Stimulated activated naive CD8-positive, alpha-beta T cell treated with anti-CD3 and anti-CD28 coated beads, Interleukin-15, Interleukin-2, amounts not matched to agents 100 ng/mL and 50 ng/mL, for 24 hours (primary cell): Measurements from ENCODE around the gene NR2E1.

Experiments
- H3K27ac Mint-ChIP-seq: one replicate; pipeline ENCODE4 v1.8.0; 2021; ENCODE audit warnings: mild to moderate bottlenecking, mixed read lengths
- H3K27me3 Mint-ChIP-seq: one replicate; pipeline ENCODE4 v1.8.0; 2021; ENCODE audit warnings: mixed read lengths
- H3K36me3 Mint-ChIP-seq: one replicate; pipeline ENCODE4 v1.8.0; 2021; ENCODE audit warnings: low read depth, mixed read lengths
- H3K4me1 Mint-ChIP-seq: one replicate; pipeline ENCODE4 v1.8.0; 2021; ENCODE audit warnings: low read depth, mixed read lengths
- H3K4me3 Mint-ChIP-seq: one replicate; pipeline ENCODE4 v1.8.0; 2021; ENCODE audit warnings: mild to moderate bottlenecking, mixed read lengths
- H3K9me3 Mint-ChIP-seq: one replicate; pipeline ENCODE4 v1.8.0; 2021; ENCODE audit warnings: mixed read lengths

Gene NR2E1

DNA sequence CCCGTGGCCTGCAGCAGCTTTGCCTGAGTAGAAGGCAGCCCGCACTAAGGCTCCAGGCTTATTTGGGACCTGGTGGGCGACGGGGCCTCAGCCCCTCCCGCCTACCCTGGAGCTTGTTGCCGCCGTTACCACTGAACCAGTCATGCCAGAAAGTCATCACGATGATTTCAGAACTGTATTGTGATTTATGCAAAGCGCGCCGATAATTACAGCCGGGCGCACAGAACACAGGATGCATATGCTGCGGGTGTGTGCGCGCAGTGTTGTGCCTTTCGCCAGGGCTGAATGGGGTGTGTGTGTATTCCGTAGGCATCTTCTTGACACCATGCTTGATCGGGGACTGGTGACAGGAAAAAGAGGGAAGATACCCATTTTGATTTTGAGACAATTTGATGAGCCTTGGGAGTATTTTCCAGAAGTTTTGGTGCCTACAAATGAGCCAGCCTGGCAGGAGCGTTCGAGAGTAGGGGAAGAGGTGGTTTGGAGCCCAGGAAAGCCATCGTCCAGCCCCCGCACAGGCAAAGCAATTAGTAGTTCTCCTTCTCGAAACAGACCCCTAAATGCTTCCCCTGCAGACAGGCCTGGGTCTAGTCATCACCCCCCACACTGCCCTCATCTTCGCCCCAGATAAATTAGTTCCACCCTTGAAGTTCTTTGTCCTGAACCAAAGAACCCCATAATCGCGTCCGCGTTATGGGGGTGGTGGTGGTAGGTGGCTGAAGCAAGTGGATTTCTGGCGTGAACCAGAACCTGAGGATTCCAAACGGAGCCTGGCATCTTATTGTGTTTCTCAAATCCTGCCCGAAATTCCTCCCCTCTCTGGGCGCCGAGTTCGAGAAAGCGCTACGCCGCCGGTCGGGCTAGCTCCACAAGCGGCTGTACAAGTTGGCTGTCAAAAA lies 1.9 kb upstream of the NR2E1 start:
- peaks cover 40% of the 10 kb centered on the region for H3K4me1 Mint-ChIP-seq
- H3K36me3 Mint-ChIP-seq = no peaks in the 10 kb centered on the region
- H3K9me3 Mint-ChIP-seq = no peaks in the 10 kb centered on the region
- H3K4me3 Mint-ChIP-seq = no peak overlapping the region
- H3K27ac Mint-ChIP-seq = peak overlapping the region; percentile 52
- H3K27me3 Mint-ChIP-seq = peaks cover 91% of the 10 kb centered on the region

DNA sequence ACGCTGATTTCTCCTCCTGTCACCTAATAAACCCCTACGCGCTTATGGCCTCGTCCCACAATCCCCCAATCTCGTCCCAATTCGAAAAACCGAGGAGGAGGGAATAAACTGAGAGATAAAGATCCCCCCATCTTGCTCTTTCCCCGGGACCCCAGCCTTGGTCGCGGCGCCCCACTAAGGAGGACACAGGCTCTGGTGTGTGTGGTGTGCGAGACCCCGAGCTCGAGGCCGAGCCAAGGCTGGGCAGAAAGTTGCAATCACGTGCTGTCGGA lies 1.3 kb upstream of the NR2E1 start:
- no peaks in the 10 kb centered on the region for H3K9me3 Mint-ChIP-seq
- no peak overlapping the region for H3K27ac Mint-ChIP-seq
- peaks cover 91% of the 10 kb centered on the region for H3K27me3 Mint-ChIP-seq
- peaks cover 45% of the 10 kb centered on the region for H3K4me1 Mint-ChIP-seq
- no peak overlapping the region for H3K4me3 Mint-ChIP-seq
- no peaks in the 10 kb centered on the region for H3K36me3 Mint-ChIP-seq

DNA sequence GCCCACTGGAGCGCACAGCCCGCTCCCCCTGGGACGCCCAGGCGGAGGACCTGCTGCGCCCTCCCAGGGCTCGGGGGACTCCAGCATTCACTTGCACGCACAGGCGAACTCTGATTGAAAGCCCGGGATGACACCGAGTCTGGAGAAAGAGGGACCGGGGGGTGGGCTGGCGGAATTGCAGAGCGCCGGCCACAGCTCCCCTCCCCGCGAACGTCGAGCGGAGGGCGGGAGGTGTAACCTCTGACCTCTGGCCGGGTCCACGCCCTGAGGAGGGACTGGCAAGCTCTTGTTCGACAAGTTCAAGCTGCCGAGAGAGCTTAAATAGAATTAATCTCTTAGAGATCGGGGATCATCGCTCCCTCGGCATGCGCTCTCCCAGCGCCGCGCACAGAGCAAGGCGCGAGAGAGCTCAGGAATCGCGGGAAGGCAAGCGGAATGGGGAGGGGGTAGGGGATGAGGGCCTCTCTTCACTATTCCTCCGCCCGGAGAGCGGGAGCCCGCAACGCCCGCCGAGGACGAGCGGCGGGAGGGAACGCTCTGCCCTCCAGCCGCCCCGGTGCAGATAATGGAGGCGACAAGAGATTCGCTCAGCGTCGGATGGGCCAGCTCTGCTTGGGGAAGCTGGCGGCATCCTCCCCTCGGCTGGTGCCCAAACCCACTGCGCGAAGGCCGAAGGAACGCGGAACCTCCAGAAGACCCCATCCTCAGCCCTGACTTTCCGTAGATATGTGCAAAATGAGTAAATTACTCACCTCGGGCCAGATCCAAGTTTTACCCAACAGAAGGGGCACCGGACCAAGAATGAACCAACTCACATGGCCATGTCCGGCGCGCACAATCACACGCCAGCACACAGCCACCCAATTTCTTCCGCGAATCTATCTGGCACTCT lies 761 bp upstream of the NR2E1 start:
- peaks cover 91% of the 10 kb centered on the region for H3K27me3 Mint-ChIP-seq
- peaks cover 45% of the 10 kb centered on the region for H3K4me1 Mint-ChIP-seq
- H3K36me3 Mint-ChIP-seq = no peaks in the 10 kb centered on the region
- peak overlapping the region; percentile 32 for H3K27ac Mint-ChIP-seq
- H3K9me3 Mint-ChIP-seq = no peaks in the 10 kb centered on the region
- H3K4me3 Mint-ChIP-seq = peak overlapping the region; percentile 36

DNA sequence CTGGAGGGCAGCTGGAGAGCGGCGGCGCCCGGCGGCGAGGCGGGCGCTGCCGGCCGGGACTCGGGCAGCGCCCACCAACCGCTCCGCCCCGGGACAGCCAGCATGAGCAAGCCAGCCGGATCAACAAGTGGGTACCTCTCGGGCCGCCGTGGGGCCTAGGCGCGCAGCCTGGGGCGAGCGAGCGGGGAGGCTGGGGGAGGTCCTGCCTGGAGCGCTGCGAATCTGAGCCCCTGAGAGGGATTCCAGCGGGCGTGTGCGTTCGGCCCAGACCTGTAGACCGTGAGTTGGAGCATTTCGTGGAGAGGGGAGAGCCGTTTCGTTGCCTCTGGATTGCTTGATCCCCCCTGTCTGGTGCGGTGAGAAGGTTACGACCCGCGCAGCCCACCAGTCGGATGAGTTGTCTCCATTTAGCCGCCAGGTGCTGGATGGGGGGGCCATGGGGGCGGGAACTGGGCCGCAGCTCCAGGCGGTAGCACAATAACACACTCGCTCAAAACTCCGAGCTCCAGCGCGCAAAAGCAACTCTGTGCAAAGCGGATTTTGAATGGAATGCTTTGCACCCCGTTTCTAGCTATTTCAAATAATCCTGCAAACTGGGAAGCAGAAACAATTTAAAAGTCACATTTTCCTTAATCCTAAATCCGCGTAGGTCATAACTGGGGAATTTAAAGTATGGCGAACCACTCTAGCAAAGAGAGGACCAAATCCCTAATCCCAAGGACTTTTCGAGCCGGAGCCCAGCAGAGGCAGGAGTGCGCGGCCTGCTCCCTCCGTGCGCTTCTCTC lies 1.0 kb downstream of the NR2E1 start:
- peaks cover 56% of the 10 kb centered on the region for H3K4me1 Mint-ChIP-seq
- H3K27me3 Mint-ChIP-seq = peaks cover 91% of the 10 kb centered on the region
- no peaks in the 10 kb centered on the region for H3K36me3 Mint-ChIP-seq
- H3K9me3 Mint-ChIP-seq = no peaks in the 10 kb centered on the region
- peak overlapping the region; percentile 62 for H3K4me3 Mint-ChIP-seq
- no peak overlapping the region for H3K27ac Mint-ChIP-seq

DNA sequence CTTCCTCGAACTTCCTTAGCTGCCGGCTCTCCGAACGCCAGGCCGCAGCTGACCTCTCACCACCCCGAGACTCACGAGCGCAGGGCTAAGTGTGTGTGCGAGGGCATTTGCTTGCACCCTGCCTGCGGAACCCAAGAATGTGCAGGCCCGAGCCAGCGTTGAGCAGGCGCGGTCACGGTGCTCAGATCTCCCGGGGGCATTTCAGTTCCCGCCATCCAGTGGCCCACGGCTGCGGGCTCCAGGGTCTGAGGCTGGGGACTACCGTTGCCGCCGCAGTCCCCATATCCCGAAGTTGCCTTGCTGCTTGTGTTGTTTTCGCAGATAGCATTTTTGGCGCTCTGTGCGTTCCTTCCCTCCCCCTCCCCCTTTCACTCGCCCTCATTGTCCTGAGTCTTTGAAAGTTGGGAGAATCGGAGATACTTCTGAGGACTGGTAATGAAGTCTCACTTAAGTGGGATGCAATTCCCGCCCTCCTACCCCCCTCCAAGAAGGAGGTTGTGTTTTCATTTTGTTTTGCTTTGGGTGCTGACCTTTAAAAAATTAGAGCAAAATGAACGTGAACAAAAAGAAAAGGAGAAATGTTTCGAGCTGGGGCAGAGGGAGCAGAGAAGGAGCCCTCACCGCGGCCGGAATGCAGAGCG lies 1.7 kb downstream of the NR2E1 start:
- no peak overlapping the region for H3K27ac Mint-ChIP-seq
- H3K4me3 Mint-ChIP-seq = peak overlapping the region; percentile 62
- H3K9me3 Mint-ChIP-seq = no peaks in the 10 kb centered on the region
- peaks cover 56% of the 10 kb centered on the region for H3K4me1 Mint-ChIP-seq
- peaks cover 91% of the 10 kb centered on the region for H3K27me3 Mint-ChIP-seq
- no peaks in the 10 kb centered on the region for H3K36me3 Mint-ChIP-seq

DNA sequence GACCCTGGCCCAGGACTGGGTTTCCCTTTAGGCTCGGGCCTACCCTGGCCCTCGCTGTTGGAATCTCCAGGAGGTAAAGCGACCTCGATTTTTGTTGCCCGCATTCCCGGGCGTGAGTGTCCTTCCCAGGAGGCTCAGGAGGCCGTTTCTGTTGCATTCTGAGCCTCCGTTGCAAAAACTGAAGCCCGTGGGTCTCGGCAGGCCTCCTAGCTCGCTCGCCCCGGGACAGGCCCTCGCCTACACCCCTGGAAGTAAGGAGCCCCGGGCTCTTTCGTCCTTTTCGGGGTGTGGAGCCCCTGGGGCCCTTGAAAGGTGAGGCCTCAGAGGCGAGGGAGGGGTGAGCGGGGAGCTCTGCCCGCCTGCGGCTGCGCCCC lies 2.3 kb downstream of the NR2E1 start:
- Mint-ChIP-seq H3K9me3 (no peaks in the 10 kb centered on the region), H3K27me3 (peaks cover 91% of the 10 kb centered on the region), H3K4me1 (peaks cover 56% of the 10 kb centered on the region), H3K27ac (no peak overlapping the region), H3K4me3 (peak overlapping the region; percentile 62), H3K36me3 (no peaks in the 10 kb centered on the region)

DNA sequence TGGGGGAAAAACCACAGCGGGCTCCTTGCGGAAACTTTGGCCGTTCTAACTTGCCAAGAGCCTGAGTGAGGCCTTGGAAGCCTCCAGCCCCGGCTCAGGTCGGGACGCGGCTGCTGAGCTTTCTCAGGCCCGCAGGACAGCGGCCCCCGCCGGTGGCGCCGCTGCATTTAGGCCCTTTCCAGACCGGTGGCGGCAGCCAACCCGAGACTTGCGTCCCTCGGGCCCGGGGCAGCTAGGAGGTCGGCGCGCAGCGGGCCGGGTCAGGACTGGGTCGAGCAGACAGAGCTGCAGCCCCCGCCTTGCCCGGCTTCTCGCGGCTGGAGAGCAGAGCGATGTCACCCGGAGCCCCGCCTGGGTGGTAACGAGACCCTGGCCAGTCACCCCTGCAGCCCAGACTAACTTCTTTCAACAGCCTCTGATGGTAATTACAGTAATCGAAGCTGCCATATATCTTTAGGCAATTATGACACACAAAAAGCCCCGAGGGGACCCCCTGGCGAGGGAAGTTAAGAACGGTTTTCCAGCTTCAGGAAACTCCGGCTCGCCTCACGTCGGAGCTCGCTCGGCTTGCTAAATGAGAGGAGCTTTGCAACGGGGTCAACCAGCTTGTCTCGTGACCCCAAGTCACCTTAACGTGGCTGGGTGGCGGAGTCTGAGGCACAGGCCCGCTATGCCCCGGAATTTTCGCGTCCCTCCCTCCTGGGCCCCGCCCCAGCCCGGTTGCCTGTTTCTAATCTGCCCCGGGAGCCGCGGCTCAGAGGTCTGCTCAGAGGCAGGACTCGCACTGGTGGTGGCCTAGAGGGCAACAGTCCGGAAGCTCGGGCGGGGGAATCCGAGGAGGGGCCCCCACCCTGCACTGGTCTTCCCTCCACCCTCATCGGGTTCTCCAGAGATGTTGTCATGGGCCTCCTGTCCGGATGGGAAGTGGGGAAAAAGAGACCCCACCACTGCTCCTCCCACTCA lies 3.0 kb downstream of the NR2E1 start:
- H3K27ac Mint-ChIP-seq = no peak overlapping the region
- H3K4me1 Mint-ChIP-seq = peaks cover 54% of the 10 kb centered on the region
- H3K9me3 Mint-ChIP-seq = no peaks in the 10 kb centered on the region
- H3K27me3 Mint-ChIP-seq = peaks cover 90% of the 10 kb centered on the region
- H3K36me3 Mint-ChIP-seq = no peaks in the 10 kb centered on the region
- H3K4me3 Mint-ChIP-seq = peak overlapping the region; percentile 65

DNA sequence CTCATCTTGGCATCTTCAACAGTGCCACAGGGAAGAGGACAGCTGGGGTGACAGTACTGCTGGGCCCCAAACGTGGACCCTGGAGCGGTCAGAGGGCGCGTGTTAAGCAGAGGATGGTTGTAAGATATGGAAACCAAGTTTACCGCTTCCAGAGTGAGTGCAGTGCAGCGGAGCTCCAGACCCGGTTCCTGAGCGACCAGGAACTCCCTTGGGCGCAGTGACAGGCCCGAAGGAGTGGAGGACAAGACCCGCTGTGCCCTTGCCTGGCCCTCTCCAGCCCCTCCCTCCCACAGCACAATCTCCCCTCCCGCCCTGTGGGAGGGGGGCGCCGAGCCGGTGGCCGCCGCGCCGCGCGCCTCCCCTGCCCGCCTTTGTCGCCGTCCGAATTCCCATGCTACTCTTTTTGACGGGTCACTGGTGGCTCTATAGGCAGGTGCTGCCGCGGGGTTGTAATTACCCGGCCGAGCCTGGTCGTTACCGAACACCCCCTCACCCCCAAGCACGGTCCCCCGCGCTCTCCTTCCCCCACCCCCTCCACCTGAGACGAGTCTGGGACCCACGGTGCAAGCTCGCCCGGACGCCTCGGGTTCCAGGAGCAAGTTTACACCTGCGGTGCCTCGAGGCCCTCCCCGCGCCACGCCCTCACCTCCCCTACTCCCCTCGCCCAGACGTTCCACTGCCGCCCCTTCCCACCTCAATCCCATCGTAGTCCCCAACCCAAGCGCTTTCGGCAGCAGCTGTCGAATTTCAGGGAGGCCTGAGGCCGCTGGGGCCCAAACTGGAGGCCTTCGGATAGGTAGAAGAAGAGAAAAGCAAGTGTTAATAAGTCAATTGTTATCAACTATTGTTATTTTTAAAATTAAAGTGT lies 3.9 kb downstream of the NR2E1 start:
- Mint-ChIP-seq H3K36me3 (no peaks in the 10 kb centered on the region), H3K27me3 (peaks cover 87% of the 10 kb centered on the region), H3K4me1 (peaks cover 51% of the 10 kb centered on the region), H3K27ac (no peak overlapping the region), H3K9me3 (no peaks in the 10 kb centered on the region), H3K4me3 (peak overlapping the region; percentile 65)

DNA sequence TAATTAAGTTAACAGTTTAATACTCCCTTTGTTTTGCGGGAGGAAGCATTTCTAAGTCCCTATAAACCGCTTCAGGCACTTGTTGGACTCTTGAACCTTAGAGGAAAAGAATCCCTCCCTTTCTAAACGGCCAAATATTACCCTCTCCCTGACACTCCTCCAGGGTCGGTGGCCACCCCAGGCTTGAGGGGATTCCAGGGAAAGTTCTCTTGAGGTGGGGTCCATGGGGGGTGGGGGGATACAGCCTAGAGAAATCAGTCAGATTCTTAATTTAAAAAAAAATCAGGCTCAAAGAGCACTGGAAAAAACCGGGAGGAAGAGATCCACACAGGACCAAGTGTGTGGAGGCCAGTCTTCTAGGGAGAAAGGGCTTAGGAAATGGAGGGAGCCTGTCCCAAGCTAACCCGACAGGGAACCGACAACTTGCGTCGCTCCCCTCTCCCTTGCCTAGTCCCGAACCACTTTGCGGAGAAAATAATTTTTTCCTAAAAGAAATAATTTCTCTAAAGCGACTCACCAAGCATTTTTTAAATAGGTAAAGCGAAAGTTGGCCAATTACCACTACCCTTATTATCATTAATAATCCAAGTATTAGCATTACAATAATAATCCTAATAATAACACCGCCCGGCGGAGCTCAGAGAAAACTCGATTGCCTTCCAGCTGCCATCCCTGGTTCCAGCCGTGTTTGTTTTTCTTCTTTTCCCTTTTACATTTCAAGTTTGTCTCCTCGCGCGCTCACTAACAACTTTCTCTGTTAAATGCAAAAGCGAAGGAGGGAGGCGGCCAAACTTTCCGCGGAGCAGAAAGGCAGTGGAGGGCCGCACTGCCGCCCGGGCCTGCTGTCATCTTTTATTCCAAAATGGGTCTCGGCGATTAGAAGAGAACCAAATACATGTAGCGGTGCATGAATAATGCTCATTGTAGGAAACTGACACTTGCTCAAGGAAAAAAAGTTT lies 4.8 kb downstream of the NR2E1 start:
- H3K4me3 Mint-ChIP-seq = peak overlapping the region; percentile 6
- H3K9me3 Mint-ChIP-seq = no peaks in the 10 kb centered on the region
- peaks cover 87% of the 10 kb centered on the region for H3K27me3 Mint-ChIP-seq
- peaks cover 48% of the 10 kb centered on the region for H3K4me1 Mint-ChIP-seq
- no peak overlapping the region for H3K27ac Mint-ChIP-seq
- H3K36me3 Mint-ChIP-seq = no peaks in the 10 kb centered on the region

DNA sequence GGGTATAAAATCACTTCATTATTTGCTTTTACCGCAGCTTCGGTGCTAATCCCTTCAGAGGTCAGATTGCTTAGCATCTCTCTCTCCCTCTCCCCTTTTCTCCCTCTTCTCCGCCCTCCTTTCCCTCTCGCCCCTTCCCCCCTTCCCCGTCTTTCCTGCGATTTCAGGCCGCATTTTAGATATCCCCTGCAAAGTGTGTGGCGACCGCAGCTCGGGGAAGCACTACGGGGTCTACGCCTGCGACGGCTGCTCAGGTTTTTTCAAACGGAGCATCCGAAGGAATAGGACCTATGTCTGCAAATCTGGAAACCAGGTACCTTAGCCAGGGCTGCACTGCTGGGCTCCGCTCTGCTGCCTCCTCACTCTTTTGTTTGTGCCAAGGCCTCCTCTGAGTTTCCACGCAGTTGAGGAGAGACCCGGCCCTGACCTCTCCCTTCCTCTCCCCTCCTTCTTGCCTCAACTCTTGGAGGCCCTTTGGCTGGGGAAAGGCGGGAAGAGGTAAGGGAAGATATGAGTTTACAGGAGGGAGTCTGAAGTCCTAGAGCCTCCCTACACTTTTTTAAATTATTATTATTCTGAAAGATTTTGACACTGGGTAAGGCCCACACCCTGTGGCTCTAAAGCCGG lies 5.6 kb downstream of the NR2E1 start:
- H3K4me1 Mint-ChIP-seq = peaks cover 46% of the 10 kb centered on the region
- H3K36me3 Mint-ChIP-seq = no peaks in the 10 kb centered on the region
- peaks cover 87% of the 10 kb centered on the region for H3K27me3 Mint-ChIP-seq
- no peak overlapping the region for H3K4me3 Mint-ChIP-seq
- no peaks in the 10 kb centered on the region for H3K9me3 Mint-ChIP-seq
- H3K27ac Mint-ChIP-seq = no peak overlapping the region

DNA sequence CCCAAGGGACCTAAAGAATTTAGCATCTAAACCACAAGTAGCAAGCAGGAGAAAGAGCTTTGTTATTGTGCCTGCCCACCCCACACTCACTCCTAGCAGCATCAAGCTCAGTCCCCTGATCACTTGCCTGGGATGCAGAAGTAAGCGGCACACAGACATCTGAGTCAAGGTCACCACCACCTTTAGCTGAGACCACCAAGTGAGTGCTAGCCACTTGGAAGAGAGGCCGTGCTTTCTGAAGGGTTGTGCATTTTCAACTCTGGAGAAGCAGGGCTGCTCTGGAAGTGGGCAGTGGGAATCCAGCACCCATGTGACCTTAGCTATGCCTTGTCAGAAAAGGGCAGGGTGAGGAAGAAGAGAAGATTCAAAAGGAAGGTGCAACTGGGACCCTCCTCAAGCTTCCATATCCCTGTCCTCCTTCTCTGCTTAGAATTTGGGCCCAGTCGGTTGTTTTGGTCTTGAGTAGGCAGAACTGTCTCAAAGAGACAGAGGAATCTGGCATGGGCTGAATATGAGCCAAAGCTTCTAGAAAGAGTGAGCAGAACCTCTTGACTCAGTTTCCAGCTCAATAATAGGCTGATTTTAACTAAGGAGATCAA lies 6.2 kb downstream of the NR2E1 start:
- peaks cover 87% of the 10 kb centered on the region for H3K27me3 Mint-ChIP-seq
- H3K9me3 Mint-ChIP-seq = no peaks in the 10 kb centered on the region
- no peak overlapping the region for H3K27ac Mint-ChIP-seq
- H3K4me1 Mint-ChIP-seq = peaks cover 43% of the 10 kb centered on the region
- no peak overlapping the region for H3K4me3 Mint-ChIP-seq
- H3K36me3 Mint-ChIP-seq = no peaks in the 10 kb centered on the region
